NCI-H526 (cell line): Measurements from ENCODE around the gene FLNC.
A peak's percentile ranks its signal among the peaks of the same experiment; 100 is the strongest.

ENCODE experiments used
- DNase-seq, 2 experiments: peaks; one replicate each; lab custom pipeline; 2025; lab: John Stamatoyannopoulos, UW

Gene FLNC

GRCh38 chr7:128879939-128880746 is 49.9 kb downstream of the FLNC start:
- peak; percentile 54 to 92 for DNase-seq

GRCh38 chr7:128880791-128881457 is 50.7 kb downstream of the FLNC start:
- no peak for DNase-seq

GRCh38 chr7:128881458-128882125 is 51.4 kb downstream of the FLNC start:
- DNase-seq: no peak

GRCh38 chr7:128882134-128882533 is 51.9 kb downstream of the FLNC start:
- no peak for DNase-seq

GRCh38 chr7:128883622-128884448 is 53.6 kb downstream of the FLNC start:
- peak; percentile 66 to 93 for DNase-seq

- no peak for DNase-seq
These were observed 54.6 kb downstream of the FLNC start for GRCh38 chr7:128884561-128885369.

- DNase-seq: no peak
These were observed 55.4 kb downstream of the FLNC start for GRCh38 chr7:128885370-128886187.

GRCh38 chr7:128886391-128887168 is 56.4 kb downstream of the FLNC start:
- no peak for DNase-seq

- no peak for DNase-seq
These were observed 57.2 kb downstream of the FLNC start for GRCh38 chr7:128887169-128888038.

GRCh38 chr7:128888039-128888755 is 58.0 kb downstream of the FLNC start:
- no peak for DNase-seq

GRCh38 chr7:128888756-128889095 is 58.5 kb downstream of the FLNC start:
- DNase-seq: no peak

- no peak for DNase-seq
These were observed 58.9 kb downstream of the FLNC start for GRCh38 chr7:128889121-128889520.

- peak in 1 of 2 experiments; percentile 42 for DNase-seq
These were observed 60.3 kb downstream of the FLNC start for GRCh38 chr7:128890306-128891109.

GRCh38 chr7:128891110-128891941 is 61.1 kb downstream of the FLNC start:
- DNase-seq: peak in 1 of 2 experiments; percentile 62

GRCh38 chr7:128891942-128892269 is 61.7 kb downstream of the FLNC start:
- no peak for DNase-seq

GRCh38 chr7:128892521-128893250 is 62.5 kb downstream of the FLNC start:
- no peak for DNase-seq
